CD4-positive, alpha-beta T cell treated with Interferon alpha-2 for 1 hour (primary cell): ENCODE data around the gene SRI.
A peak's percentile ranks its signal among the peaks of the same experiment; 100 is the strongest.
"Not testable (repeated sequence)": the region's sequence is repeated elsewhere in the genome, so short reads cannot be mapped to it uniquely, and the experiment has no call there.

Source experiments
- DNase-seq, 2 donors: peaks; one replicate each; pipeline ENCODE4 v3.0.0-alpha.2; 2020 to 2022

Gene SRI, protein sequence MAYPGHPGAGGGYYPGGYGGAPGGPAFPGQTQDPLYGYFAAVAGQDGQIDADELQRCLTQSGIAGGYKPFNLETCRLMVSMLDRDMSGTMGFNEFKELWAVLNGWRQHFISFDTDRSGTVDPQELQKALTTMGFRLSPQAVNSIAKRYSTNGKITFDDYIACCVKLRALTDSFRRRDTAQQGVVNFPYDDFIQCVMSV

DNA sequence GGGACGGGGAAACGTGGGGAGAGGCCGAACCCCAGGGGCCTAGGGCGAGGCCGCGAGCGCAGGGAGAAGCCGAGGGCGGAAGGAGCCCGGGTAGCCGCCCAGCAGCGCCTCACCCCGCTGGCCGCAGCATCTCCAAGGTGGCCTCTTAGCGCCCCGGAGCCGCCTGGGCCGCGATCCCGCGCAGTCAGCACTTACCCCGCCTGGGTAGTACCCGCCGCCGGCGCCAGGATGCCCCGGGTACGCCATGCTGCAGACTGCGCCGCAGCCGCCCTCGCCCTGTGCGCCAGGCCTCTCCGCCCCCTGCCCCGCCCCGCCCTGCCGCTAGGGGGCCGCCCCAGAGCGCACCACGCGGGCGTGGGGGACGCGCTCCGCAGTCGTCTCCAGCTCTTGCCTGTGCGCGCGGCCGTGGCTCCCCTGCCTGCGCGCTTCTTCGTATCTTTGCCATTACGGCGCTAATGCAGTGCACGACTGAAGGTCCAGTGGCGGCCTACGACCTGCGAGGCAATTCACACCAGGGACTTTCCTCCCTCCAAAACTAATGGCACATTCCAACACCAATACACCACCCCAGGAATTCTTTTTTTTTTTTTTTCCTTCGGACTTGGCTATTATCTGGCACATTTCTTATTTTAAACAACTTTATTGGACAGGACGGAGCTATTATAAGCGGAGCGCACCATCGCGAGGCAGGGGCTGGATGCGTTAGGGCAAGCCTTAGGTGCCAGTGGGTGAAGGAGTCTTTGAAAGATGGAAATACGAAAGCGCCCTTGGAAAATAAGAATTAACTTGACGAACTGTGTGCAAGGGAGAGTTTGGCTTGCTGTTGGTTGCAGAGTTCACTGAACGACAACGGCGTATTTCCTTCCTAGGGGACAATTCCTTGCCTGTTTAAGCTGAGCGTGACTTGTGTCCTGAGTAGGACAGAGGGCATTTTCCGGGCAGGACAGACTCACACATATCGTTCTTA lies at the start of gene SRI:
Gene SRI, minus strand, starts transcription at position 258 of the 967 bp plus-strand sequence. Its CDS starts 12 bp downstream, at position 246.
- DNase-seq = peak; percentile 90 to 94

DNA sequence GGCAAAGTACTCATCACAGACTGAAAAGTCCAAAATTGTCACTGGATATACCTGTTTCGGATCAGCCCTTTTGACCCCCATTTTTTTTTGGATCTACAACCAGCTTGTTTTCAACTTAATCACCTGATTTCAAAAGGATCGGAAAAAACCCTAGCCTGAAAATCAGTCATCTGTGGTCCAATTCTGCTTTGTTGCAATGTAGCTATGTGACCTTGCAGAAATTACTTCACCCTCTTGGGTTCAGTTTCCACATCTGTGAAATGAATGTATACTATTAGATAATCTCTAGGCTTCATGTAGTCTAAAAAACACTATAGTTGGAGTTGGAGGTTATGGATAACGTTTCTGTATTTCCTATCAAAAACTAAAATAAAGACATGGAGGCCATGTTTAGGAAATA lies 49.7 kb upstream of the SRI start:
- DNase-seq = no peak

DNA sequence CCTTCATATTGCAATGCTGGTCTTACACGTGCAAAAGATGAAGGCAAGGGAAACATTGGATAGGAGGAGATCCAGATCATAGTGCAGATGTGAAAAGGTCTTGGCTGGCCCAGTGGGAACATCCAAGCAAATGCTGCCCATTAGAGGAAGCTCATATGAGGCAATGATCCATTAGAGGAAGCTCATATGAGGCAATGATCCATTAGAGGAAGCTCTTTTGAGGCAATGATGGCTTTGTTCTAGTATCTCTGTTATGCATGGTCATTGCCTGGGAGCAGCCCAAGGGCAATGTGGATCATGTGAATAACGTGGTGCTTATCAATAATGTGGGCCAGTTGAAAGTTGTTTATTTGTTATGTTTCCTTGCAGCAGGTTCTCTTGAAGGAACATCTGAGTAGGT lies 49.0 kb upstream of the SRI start:
- DNase-seq = no peak

DNA sequence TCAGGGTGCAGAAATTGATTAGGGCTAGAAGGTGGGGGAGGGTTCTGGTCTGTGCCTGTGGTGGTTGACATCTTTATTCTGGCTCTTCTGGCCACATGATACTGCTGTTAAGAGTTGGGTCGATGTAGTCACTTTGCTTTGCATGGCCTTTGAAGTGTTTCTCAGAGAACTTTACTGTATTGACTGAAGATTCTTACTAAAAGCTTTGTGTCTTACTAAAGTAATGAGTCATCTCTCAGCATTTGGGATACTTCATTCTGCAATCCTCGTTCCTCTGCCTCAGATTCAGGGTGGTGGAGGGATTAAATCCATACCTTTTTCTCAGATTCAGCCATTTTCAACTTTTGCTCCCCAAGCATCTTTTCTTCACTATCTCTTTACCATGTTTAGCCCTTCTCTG lies 48.2 kb upstream of the SRI start:
- no peak for DNase-seq

DNA sequence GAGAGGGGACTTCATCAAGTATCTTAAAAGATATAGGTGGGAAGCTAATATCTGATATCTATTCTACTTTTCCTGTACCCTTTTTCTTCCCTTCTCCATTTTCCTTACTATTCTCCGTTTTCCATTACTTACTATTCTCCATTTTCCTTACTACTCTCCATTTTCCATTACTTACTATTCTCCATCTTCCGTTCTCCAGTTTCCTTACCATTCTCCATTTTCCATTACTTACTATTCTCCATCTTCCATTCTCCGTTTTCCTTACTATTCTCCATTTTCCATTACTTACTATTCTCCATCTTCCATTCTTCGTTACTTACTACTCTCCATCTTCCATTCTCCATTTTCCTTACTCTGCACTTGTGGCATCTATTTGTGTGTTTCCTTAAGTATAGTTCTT lies 47.6 kb upstream of the SRI start:
- DNase-seq = no peak

DNA sequence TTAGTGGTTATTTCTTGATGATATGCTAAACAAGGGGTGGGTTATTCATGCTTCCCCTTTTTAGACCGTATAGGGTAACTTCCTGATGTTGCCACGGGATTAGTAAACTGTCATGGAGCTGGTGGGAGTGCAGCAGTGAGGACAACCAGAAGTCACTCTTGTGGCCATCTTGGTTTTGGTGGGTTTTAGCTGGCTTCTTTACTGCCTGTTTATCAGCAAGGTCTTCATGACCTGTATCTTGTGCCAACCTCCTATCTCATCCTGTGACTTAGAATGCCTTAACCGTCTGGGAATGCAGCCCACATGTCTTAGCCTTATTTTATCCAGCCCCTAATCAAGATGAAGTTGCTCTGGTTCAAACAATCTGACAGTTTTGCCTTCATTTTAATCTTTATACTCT lies 45.1 kb upstream of the SRI start:
- peak in 1 of 2 donors; percentile 7 for DNase-seq

DNA sequence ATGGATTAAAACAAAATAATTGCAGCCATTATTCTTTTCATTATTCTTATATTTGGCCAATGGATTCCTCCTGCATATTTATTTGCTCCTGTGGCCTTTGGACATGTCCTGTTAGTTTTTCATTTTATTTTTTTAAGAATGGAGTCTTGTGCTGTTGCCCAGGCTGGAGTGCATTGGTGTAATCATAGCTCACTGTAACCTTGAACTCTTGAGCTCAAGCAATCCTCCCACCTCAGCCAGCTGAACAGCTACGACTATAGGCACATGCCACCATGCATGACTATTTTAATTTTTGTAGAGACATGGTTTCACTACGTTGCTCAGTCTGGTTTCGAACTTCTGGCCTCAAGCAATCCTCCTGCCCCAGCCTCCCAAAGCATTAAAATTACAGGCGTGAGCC lies 42.7 kb upstream of the SRI start:
- no peak for DNase-seq

DNA sequence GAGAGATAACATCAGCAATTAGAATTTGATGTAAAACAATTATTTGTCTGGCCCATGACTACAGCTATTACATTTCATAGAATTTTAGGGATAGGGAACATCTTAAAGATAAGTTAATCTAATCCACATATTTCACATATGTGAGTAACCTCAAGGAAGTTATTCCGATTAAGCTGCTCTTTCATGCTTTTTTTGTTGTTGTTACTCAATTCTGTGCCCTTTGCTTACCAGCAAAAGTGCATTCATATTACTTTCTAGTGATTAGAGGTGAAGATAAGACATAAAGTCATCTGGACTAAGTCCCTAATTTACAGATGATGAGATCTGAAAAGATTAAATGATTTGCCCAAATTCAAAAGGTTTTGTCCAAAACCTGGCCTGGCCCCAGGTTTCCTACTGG lies 40.9 kb upstream of the SRI start:
- no peak for DNase-seq

DNA sequence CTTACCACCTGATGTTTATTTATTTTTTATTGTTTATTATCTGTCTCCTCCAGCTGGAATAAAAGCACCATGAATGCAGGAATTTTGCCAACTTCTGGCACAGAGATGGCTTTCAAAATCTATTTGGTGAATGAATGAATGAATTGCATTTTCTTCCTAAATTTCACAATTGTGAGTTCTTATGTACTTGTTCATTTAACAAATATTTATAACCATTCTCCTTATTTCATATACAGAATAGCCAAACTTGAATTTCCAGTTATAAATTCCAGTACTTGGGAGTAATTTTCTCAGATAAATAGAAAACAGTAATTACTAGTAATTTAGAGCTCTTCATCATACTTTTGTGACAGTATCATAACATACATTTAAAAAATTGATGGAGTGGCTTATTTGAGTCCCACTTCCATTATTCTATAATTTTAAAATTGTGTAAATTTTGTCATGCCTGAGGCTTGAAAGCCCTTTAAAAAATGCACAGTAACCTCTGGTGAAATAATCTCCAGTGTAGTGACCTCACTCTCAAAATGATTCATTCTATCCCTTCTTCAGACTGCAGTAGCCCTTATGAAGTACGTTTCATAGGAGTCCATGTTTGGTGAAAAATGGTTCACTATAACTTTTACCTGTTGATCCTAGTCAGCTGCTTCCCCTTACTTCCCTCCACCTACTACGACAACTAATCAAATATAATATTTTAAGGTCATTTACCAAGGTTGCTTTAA lies 40.0 kb upstream of the SRI start:
- DNase-seq = no peak

DNA sequence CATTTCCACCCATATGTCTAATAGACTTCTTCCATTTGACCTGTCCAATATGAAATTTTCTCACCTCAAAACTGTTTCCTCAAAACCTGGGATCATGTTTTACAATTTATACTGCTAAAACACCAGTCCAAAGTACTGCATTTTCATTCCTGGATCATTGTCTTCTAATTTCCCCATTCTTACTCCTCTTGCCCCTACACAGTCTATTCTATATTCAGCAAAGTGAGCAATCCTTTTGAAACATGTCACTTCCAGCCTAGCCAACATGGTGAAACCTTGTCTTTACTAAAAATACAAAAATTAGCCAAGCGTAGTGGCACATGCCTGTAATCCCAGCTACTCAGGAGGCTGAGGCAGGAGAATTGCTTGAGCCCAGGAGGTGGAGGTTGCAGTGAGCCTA lies 38.5 kb upstream of the SRI start:
- DNase-seq = not testable (repeated sequence)

DNA sequence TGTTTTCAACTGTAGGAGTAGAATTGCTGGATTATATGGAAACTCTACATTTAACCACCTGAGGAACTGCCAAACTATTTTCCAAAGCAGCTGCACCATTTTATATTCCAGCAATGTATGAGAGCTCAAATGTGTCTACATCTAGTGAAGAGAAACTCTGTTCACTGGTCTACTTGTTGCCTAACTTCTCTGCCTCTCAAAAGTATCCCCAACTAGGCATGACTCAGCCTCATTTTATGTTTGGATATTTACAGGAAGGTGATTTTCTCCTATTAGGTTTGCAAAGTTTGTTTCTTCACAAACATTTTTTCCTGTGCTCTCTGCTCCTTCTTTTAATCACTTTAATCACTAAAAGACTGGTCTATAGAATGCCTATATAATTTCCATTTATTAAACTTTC lies 37.1 kb upstream of the SRI start:
- no peak for DNase-seq

DNA sequence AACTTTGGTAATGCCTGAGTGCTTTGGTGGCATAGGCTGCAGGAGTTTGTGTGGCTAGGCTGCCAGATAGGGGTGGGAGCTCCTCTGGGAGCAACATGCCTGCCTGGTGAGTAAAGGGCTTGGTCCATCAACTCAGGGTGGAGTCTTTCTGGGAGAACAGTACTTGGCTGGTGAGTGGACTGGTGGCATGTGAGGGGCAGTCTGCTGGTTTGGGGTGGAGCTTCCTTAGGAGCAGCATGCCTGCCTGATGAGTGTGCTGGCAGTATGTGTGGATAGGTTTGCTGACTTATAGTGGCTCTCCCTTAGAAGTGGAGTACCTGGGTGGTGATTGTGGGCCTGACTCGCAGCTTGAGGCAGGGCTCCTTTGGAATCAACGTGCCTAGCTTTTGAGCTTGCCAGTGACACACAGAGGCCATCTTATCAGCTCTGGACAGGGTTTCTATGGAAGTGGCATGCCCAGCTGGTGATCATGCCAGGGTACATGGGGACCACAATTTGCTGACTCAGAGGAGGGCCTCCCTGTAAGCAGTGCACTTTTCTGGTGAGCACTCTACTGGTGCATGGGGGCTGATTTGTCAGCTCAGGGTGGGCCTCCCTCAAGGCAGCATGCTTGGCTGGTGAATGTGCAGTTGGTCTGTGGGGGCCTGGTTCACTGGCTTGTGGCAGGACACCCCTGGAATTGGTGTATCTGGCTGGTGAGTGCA lies 35.0 kb upstream of the SRI start:
- no peak for DNase-seq

DNA sequence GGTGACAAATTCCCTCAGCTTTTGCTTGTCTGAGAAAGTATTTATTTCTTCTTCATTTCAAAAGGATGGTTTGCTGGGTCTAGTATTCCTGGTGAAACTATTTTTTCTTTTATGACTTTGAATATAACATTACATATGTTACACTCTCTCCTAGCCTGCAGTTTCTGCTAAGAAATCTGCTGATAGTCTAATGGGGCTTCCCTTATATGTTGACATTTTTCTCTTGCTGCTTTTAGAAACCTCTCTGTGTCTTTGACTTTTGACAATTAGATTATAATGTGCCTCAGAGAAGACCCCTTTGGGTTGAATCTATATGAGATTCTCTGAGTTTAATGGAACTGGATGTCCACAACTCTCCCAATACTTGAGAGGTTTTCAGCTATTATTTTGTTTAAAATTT lies 33.8 kb upstream of the SRI start:
- no peak for DNase-seq

DNA sequence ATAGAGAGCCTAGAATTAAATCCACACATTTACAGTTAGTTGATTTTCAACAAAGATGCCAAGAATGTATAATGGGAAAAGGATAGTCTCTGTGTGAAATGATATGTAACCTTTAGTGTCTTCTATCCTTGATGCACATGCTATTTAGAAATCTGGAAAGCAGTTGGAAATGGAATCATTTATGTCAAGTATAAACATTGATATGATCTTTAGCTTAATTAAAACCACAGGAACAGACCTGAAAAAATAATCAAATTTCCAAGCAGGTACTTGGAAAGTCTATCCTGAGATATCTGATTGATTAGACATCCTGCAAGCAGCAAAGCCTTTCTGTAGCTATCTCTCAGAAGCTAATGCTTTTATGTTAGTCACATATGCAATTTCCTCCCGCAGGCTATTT lies 24.4 kb upstream of the SRI start:
- DNase-seq = no peak

DNA sequence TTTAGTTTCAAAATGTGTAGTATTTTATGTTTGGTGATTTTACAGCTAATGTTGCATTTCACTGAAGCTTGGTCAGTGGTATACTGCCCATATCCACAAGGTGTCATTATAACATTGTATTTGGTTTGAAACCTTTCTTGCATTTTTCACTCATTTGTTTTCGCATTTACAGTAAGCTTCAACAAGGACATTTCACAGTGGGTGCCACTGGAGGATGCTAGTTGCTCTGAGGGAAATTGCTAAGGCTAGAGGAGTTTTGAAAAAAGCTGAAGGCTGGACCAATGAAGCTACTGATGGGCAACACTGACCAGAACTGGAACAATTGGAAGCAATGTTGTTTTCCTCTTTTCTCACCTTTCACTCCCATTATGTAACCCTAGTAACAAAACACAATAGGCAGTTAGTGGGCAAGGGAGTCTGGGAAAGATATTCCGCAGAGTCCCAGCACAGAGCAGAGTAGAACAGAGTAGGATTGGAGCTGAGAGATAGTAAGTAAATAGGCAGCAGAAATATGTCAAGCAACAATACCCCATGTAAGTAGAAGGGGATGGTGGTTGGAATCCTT lies 23.6 kb upstream of the SRI start:
- peak in 1 of 2 donors; percentile 17 for DNase-seq

DNA sequence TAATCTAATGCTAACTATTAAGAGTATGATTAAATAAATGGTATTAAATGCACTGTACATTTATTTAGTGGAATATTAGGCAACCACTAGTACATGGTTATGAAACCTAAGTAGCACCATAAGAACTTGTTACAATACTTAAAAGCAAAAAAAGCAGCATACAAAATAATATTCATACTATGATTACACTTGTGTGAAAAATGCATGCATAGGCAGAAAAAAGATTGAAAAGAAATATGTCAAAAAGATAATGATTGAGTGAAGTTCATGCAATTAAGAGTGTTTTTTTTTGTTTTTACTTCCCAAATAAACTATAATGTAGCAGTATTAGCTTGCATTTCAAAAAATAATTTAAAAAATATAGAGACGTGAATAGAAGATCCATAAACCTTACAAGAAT lies 20.0 kb upstream of the SRI start:
- no peak for DNase-seq

DNA sequence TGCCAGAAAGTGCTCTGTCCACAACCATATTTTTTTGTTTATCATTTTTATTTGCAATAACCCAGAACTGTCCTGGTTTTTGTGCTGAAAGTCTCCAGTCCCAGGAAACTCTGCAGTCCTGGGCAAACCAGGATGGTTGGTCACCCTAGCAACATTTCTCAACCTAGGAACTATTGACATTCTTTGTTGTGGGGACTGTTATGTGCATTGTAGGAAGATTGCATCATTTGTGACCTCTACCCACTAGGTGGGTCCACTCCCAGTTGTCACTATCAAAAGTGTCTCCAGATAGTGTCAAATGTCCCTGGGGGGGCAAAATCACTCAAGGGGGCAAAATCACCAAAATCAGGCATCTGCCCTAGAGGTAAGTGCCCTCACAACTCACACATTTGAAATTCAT lies 14.0 kb upstream of the SRI start:
- no peak for DNase-seq

DNA sequence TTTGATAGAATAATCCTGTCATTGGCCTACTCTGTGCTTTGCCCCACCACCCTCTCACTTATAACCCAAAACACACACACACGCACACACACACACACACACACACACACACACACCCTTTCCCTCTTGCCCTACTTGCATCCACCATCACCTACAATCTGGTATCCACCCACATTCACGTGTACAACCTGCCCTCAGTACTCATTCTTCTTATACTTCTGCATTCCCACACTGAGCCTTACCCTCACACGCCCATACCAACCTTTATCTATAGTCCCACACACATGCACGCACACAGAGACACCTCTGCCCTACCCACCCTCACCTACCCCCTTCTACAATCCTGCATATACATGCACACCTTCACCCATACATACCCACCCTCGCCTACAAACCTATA lies 10.8 kb upstream of the SRI start:
- DNase-seq = no peak

DNA sequence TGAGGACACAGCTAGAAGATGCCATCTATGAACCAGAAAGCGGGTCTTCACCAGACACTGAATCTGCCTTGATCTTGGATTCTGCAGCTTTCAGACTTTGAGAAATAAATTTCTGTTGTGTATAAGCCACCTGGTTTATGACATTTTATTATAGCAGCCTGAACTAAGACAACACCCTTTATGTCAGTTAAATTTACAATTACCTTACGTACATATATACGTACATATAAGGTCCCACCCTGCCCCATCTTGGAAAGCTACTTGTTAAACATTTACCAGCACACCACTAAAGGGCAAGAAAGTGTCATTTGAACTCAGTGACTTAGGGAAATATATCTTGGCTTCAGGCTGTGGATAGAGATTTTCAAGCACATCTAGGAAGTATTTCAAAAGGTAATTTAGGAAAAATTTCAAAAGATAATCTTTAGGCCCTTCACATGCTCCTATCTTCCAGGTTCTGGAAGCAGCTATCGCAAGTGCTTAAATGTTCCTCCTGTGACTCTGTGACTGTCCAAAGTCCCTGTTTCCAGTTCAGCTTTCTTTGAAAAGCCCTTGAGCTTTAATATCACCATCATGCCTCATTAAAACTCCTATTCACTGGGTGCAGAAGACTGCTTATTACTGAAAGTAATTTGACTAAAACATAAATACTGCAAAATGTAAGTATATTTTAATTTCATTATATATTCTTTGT lies 9.6 kb upstream of the SRI start:
- DNase-seq = no peak

DNA sequence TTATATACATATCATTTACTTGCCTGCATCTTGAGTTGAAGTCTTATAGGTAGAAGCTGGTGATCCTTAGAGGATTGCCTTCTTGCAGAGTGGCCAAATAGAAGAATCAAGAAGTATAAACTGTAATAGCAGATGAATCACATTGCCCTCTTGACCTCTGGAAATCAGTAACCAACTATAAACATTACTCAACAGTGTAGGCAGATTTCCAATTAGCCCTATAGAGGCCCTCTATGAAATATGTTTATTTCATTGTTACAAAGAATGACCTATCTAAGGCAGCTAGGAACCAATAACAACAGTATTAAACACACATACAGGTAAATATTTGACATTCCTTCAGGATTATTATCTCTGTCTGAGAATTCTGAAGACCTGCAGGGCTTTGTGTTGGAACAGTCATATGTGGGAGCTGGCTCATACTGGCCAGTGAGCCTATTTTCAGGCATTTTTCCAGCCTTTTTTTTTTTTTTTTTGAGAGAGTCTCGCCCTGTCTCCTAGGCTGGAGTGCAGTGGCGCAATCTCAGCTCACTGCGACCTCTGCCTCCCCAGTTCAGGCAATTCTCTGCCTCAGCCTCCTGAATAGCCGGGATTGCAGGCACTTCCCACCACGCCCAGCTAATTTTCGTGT lies 7.2 kb upstream of the SRI start:
- DNase-seq = no peak

DNA sequence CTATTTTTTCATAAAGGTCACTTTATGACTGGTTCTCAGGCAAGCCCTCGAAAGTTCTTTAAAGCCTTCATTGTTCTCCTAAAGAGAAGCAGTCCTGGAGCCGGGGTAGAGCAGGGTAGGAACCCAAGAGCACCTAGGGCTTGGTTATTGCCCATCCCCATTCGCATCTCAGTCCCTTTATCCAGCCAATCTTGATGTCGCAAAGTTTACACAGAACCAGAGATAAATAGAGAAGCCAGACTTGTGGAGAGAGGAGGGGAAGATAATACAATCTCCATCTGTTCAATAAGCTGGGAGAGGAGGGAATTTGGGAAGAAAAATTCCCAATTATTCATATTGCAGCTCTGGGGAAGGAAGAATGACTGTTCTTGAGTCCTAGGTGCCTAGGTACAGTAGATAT lies 6.4 kb upstream of the SRI start:
- DNase-seq = no peak
